NCI-H2196 (cell line): ENCODE results near the gene RAB4B.
"Not testable (repeated sequence)": the region's sequence is repeated elsewhere in the genome, so short reads cannot be mapped to it uniquely, and the experiment has no call there.

Source experiments
- DNase-seq: peaks from one replicate; lab custom pipeline; 2025; ENCODE audit not compliant: unreplicated experiment; lab: John Stamatoyannopoulos, UW

Gene RAB4B

DNA sequence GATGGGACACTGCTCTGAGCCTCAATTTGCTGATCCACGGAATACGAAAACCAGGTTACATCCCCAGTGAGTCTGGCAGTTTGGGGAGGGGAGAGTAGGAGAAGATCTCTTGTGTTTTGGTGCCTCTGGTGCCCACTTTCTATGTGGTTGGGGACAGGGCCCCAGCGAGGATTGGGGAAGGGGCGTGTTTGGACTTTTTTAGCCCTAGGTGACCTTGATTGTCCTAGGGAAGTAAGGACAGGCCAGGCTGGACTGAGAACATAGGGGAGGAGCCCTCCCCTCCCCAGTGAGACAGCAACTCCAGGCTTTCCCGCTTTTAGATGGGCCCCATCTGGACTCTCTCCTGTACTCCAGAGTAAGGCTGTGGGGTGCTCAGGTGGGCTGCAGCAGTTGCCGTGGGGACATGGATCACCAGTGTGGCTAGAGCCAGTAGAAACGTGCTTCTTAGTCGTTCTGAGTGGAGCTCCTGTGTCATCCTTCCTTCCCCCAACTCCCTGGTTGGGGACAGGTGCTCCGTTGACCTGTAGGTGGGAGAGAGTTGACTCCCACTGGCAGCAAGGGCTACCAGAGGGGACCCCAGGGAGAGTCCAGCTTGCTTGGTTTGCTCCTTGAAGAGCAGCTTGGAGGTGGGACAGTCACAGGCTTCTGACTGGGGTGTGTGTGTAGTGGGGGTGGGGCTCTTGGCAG lies 25.3 kb downstream of the RAB4B start:
- DNase-seq, result no peak

DNA sequence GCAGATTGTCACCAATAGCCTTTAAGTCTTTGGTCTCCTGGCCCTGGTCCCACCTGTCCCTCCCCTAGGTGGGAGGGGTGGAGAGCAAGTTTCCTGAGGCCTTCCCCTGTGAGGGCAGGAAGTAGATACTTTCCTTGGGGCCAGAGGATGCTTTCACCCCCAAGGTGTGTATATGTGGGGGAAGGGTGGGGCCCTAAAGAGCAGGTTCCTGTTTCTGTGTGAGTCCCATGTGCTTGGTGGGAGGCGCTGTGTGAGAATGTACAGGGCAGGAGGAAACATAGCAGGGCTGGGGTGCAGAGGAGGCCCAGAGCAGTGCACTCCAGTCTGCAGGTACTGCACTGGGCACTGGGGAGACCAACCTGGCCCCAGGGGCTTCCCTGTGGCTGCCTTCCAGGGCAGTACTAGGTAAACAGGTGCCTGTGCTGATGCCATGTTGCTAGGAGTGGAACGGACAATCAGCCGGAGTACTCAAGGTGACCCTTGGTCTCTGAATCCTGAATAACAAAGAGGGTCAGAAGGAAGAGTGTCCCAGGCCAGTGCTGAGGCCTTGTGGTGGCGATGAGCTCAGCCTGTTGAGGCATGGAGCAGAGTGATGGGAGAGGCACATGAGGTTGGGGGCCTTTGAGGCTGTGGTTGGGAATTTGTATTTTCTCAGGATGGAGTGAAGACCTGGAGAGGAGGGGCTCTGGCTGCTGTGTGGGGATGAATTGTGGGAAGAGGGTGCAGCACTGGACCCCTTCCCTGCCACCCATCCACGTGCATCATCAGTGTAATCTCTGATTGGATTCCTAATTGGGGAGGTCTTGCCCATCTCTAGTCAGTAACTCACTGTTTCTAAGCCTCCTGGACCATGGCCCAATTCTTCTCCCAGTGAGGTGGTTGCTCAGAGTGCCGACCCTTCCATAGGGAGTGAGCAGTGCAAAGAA lies 26.1 kb downstream of the RAB4B start:
- peak; percentile 44 for DNase-seq

DNA sequence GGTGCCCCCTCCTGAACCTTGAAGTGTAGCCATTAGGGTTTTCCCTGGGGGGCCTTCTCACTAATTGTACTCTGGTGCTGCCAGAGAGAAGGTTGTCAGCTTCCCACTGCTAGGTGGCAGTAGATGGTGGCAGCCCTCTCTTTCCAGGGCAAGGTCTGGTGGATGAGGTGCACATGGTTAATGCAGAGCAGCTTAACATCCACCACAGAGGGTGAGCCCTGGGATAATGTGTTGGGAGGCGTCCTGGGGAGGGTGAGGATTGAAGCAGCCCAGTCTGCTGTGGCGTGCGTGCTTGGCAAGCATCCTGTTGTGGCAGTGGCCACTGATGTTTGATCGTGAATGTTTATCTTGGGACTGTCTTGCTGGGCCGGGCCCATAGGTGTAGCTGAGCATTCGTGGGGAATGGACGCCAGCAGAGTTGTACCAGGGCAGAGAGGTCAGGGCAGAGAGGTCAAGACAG lies 26.8 kb downstream of the RAB4B start:
- no peak for DNase-seq

DNA sequence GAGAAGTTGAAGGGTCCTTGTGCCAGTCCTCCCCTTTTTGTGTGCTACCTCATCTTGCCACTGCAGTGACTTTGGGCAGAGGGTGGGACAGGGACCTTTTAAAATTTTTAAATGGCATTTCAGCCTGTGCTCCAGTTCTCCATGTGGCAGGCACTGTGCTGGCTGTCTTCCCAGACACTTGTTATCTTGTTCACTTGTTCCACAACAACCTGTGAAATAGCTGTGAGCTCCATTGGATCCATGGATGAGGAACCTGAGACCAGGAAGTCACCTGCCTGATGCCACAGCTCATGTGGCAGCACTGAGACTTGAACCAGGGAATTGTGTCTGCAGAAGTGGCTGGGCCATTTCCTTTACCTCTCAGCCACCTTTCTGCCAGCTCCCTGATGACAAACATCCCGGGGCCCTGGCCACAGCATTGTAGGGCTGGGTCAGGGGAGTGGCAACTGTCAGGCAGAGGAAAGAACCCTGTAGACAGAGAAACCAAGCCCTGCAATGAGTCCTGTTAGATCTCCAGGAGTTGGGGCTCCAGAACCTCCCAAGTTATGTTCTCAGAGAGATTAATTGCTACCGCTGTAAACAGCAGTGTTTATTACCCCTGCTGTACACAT lies 27.3 kb downstream of the RAB4B start:
- no peak for DNase-seq

DNA sequence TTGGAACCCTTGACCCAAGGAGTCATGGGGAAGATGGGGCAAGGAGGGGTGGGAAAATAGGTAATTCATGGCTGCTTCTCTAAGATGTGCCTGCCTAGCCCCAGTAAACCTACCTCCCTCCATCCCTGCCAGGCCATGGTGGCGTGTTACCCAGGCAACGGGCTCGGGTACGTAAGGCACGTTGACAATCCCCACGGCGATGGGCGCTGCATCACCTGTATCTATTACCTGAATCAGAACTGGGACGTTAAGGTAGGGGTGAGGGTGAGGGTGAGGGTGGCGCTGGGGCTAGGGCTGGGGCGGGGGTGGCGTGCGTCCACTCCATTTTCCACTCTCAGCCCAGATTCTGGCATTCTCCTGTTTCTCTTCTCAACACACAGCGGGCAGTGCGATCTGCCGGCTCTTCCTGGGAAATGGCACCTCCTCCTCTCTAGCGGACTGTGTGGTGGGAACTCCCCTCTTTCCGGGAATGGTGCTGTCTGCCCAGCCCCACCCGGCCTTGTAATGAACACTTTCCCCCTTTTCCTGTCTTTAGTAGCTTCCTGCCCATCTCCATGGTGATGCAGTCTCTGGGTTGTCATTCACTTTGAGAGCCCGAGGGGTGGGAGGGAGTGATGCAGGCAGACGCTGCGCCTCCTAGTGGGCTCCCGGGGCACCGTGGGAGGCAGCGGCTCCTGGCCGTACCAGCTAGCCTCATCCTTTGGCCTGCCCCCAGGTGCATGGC lies 28.5 kb downstream of the RAB4B start:
- DNase-seq, result no peak

DNA sequence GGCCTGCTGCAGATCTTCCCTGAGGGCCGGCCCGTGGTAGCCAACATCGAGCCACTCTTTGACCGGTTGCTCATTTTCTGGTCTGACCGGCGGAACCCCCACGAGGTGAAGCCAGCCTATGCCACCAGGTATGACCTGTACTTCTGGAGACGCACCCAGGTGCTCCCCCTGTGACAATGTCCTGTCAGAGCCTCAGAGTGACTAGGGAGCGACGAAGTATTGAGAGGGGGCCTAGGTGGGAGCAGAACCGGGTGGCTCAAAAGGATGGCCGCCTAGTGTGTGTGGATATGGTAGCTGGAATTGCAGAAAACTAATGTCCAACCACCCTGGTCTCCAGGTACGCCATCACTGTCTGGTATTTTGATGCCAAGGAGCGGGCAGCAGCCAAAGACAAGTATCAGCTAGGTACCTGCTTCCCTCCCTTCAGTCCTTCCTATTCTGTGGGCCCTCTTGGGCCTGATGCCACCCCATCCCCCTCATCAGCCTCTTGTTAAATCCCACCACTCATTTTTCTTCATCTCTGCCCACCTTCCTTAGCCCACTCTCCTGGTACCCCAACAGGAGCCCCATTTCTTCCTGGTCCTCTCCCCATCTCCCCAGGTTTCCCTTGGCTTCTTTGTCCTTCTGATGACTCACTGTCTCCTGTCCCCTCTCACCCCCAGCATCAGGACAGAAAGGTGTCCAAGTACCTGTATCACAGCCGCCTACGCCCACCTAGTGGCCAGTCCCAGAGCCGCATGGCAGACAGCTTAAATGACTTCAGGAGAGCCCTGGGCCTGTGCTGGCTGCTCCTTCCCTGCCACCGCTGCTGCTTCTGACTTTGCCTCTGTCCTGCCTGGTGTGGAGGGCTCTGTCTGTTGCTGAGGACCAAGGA lies 29.3 kb downstream of the RAB4B start:
- DNase-seq, result peak; percentile 22

DNA sequence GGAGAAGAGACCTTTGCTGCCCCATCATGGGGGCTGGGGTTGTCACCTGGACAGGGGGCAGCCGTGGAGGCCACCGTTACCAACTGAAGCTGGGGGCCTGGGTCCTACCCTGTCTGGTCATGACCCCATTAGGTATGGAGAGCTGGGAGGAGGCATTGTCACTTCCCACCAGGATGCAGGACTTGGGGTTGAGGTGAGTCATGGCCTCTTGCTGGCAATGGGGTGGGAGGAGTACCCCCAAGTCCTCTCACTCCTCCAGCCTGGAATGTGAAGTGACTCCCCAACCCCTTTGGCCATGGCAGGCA lies 29.9 kb downstream of the RAB4B start:
- no peak for DNase-seq

DNA sequence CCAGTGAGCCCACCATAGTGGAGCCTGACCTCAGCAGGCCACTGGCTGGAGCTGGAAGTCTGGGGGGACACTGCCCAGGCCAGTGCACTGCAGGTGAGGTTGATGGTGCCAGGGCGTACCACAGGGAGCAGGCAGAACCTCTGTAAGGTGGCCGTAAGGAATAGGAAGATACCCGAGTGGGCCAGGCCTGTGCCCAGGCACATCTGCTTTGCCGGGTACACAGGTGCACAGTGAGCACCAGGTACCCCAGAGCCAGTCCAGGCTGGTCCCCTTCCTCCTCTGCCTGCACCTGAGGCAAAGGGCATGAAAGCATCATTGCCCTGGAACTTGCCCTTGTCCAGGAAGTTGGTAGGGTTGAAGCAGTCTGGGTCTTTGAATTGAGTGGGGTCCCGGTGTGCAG lies 30.4 kb downstream of the RAB4B start:
- no peak for DNase-seq

DNA sequence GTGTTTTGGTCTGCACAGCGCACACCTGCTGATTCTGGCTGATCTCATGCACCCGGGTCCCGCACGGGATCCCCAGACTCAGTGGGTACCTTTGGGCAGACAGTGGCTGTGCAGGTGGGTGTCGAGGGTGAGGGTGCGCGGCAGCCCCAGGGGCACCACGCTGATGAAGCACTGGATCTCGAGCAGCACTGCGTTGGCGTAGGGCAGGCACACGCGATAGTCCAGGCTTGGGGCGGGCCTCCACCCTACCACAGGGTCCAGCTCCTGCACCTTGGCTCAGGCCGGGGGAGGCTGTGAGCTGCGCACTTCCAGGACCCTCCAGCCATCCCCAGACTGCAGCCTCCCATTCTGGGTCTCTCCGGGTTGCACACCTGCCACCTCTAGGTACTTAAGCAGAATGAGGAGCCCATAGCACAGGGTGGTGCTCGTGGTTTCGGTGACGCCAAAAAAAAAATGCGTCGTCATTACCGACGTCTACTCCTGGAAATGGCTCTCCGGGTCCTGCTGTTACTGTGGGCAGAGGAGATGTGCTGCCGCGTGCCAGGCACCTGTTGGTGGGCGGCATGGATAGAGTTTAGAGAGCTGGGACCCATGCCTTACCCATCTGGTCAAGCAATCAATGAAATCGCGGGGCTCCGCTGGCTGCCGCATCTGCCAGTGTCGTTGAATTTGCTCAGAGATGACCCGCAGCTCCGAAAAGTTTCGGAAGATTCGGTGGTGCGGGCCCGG lies 31.5 kb downstream of the RAB4B start:
- no peak for DNase-seq

DNA sequence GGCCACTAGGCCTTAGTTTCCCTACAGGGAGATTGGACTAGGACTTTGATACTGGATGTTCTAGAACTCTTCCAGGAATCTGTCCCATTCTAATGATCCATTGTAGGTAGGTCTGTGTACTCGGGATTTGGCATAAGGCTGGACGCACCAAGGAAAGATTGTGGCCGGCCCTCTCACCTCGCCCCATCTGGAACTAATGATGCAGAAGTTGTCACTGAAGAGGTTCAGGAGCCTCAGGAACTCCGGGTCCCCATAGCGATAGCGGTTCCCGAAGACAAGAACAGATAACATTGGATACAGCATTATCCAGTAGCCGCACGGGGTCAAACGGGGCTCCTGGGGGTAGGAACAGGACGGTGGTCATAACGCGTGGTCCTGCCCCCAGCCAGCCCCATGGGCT lies 32.1 kb downstream of the RAB4B start:
- no peak for DNase-seq

DNA sequence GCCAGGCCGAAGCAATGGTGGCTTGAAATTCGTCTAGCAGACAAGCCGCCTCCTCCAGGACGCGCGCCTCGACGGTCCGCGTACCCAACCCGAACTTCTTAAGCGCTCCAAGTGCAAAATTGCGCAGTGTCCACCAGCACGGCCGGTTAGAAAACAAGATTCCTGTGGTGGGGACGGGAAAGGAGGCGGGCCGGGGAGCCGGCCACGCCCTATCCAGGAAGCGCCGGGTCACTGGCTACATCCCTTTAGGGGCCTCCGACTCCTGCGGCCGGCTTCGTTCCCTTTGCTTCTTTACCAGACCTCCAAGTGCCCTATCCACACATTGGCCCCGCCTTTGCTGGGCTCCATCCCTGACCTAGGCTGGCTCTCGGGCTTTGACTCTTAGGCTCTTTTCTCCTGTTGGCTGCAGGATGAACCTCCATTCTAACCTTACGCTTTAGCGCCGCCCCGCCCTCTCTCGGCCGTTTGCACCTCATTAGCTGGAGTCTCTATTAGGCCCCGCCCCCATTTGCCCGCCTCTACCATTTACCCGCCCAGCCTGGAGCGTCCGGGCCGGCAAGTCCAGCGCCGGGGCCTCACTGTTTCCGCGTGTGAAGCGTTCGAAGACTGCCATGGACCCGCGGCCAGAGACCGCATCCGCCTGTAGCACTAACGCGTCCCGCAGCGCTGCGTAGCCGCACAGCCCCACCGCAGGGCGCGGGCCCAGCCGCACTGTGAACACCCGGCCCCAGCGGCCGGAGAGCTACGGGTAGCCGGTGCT lies 32.8 kb downstream of the RAB4B start:
- not testable (repeated sequence) for DNase-seq

DNA sequence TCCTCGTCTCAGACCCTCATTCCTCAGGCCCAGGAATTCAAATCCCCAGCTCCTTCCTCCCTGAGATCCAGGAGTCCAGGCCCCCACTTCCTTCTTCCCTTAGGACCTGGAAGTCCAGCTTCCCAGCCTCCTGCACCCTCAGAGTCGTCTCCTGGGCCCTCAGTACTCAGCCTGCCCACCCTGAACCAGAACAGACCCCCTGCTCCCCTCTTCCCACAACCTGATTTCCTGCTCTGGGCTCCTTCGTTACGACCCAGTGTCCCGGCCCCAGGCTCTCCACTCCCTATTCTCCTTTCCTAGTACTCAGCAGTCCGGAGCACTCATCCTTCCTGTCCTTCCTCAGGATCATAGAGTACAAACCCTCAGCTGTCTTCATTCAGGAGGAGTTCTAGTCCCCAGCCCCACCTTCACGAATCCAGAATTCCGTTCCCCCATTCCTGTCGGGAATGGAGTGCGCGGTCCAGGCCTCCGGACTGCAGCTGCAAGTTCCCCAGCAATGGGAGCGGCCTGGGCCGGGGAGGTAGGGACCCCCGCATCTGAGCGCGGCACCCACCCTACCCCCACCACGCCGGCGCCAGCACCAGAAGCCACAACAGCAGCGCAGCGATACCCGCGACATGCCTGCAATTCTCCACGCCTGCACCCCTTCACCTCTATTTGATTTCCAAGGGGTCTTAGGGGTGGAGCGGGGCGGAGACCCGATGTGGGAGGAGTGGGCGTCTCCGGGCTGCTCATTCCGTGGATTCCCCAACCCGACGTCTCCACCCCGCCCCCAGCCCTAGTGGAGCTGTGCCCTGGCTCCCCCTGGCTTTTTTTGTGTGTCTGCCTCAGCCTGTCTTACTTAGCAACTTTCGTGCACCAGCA lies 33.7 kb downstream of the RAB4B start:
- no peak for DNase-seq

DNA sequence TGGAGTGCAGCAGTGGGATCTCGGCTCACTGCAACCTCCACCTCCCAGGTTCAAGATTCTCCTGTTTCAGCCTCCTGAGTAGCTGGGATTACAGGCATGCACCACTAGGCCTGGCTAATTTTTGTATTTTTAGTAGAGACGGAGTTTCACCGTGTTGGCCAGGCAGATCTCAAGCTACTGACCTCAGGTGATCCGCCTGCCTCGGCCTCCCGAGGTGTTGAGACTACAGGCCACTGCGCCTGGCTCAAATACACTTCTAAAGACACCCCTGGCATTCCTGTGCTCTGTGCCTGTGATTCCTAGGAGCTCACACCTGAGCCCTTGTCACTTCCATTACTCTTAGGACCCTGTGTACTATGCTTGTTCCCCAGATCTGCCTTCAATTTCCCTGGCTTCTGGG lies 34.5 kb downstream of the RAB4B start:
- DNase-seq, result not testable (repeated sequence)

DNA sequence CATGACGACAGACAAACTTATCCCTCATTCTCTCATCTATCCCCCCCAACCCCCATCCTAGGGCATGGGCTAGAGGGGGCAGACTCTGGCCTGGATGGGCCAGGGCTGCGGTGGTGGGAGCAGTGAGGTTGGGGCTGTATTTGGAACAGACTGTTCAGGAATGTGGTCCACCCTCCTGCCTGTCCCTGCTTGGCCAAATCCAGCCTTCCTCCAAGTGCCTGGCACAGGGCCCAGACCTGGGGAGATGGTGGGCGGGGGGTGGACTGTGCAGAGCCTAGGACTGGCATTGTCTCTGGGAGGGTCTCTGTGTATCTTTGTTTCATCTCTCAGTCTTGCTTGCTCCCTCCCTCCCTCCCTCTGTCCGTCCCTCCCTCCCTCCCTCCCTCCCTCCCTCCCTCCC lies 35.1 kb downstream of the RAB4B start:
- DNase-seq, result no peak

DNA sequence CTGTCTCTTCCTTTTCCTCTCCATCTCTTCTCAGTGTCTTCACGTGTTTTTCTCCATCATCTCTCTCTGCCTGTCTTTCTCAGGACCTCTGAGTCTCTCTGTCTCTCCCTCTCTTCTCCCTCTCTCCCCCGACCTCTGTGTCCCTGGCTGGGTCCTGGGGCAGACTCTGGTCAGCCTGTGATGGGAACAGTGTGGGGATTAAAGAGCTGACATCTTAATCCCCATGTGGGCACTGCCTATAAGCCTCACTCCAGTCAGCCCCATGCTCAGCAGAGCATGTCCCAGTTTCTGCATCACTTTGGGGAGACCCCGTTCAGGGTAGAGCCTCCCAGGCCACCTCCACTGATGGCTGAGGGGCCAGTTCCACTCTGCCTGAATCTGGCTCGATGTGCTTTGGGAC lies 37.2 kb downstream of the RAB4B start:
- DNase-seq, result no peak

DNA sequence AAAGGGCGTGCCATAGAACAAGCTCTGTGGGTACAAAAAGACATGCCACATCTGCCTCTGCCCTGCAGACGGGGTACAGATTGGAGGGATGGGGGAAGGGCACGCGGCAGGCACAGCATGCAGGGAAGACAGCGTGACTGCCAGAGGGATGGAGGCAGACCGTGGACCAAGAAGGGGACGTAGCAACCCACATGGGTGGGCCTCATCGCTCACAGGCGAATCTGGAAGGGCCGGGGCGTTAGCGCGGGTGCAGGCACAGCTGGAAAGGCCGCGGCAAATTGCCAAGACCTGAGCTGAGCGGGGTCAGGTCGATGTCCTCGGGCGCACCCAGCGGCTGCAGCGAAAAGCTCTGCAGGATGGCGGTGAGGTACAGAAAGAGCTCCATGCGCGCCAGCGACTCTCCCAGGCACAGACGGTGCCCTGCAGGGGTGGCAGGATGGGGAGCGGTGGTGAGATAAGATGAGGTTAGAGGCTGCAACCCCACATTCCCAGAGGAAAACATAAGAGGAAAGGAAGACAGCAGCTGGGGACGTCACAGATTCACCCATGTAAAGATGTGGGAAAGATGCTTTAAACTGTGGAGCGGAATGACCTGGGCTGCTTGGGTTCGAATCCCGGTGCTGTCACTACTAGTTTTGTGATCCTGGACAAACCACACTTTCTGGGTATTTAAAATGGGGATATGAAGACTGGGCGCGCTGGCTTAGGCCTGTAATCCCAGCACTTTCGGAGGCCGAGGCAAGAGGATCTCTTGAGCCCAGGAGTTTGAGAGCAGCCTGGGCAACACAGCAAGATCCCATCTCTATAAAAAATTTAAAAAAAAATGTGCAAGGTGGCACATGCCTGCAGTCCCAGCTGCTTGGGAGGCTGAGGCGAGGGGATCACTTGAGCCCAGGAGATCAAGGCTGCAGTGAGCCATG lies 40.7 kb downstream of the RAB4B start:
- peak; percentile 29 for DNase-seq
